ENCODE results near the gene ZNRF2.

ZNRF2 gene

GRCh38 chr7:30351724-30352123 lies 67.3 kb downstream of the ZNRF2 start:
- H3K4me3 ChIP-seq (ENCODE audit: low read depth, low read length), result no peak overlapping the region
- no peak overlapping the region for H3K27ac ChIP-seq
- no peak for TF ChIP-seq CTCF (IDR thresholded peaks at IDR 0.05; ENCODE audit: low read depth, low read length)
- DNase-seq, result no peak
- H3K9me3 ChIP-seq (ENCODE audit: severe bottlenecking), result no peaks in the 10 kb centered on the region
- H3K36me3 ChIP-seq, result peaks cover 5% of the 10 kb centered on the region; the same call in 1 of the 2 replicates
- no peaks in the 10 kb centered on the region for H3K27me3 ChIP-seq (ENCODE audit: insufficient read depth, low read depth, severe bottlenecking)

DNA sequence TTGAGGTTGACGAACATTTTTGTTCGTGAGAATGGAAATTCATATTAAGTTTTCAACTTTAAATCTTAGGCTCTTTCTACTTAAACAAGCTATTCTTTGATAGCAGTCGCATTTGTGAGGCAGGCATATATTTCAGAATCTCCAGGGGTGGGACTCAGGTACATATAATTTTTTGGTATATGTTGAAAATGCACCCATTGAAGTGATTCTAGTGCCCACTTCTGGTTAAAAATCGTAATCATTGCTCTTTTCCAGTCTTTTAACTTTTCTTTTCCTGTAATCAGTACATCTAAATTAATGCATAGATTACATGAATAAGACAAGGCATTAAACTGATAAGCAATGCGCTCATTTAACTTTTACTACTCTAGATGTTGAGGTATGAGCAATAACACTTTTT lies 67.8 kb downstream of the ZNRF2 start:
- Histone ChIP-seq H3K36me3 (peaks cover 5% of the 10 kb centered on the region; the same call in 1 of the 2 replicates), H3K9me3 (ENCODE audit: severe bottlenecking) (no peaks in the 10 kb centered on the region), H3K27me3 (ENCODE audit: insufficient read depth, low read depth, severe bottlenecking) (no peaks in the 10 kb centered on the region), H3K4me3 (ENCODE audit: low read depth, low read length) (no peak overlapping the region), H3K27ac (no peak overlapping the region)
- DNase-seq, result no peak
- TF ChIP-seq CTCF (IDR thresholded peaks at IDR 0.05; ENCODE audit: low read depth, low read length), result no peak

DNA sequence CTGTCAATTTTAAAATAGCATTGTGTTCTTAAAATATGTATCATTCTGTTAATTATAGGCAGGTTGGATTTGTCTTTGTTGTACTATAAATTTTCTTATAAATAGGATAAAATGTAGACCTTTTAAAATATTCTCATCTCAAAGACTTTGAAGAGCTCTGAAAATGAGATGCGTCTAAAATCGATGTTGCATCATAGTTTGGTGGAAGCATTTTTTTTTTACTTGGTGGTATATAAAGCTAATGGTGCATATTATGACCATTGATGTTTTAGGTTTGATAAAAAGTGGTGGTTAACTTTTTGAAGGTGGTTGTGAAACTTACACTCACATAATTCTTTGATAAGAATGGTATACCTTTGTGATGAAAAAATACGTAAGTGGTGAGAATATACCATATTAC lies 69.1 kb downstream of the ZNRF2 start:
- H3K9me3 ChIP-seq (ENCODE audit: severe bottlenecking), result no peaks in the 10 kb centered on the region
- H3K27ac ChIP-seq, result no peak overlapping the region
- peaks cover 8% of the 10 kb centered on the region; the same call in 1 of the 2 replicates for H3K36me3 ChIP-seq
- H3K27me3 ChIP-seq (ENCODE audit: insufficient read depth, low read depth, severe bottlenecking), result no peaks in the 10 kb centered on the region
- no peak overlapping the region for H3K4me3 ChIP-seq (ENCODE audit: low read depth, low read length)
- DNase-seq, result no peak
- TF ChIP-seq CTCF (IDR thresholded peaks at IDR 0.05; ENCODE audit: low read depth, low read length), result no peak

DNA sequence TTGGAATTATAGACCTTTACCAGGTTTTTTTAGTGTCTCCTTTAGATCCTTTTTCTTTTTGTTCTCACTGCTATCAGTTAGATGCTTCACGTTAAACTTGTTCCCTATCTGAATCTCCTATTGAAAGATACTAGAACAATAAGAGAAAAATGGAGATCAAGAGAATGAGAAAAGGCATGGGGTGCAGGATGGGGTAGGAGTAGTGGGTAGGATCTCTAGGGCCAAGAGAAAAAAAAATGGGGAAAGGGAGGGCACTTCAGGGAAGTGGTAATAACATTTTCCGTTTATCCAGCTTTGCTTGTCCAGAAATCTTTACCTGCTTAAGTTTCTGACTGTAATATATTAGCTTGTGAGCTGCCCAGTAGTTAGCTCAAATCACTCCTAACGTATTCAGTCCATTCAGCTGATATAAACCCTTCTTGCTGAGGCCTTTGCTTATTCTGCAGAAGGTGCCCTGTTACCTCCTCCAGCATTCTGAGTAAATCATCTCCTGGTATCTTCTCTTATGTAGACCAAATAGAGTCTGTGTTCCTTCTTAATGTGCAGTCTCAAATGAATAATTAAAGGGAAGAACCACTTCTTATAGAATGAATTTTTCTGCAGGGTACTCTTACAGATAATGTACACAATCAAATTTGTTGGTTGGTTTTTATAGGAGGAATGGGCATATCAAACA lies 69.7 kb downstream of the ZNRF2 start:
- Histone ChIP-seq H3K36me3 (peaks cover 9% of the 10 kb centered on the region; the same call in 1 of the 2 replicates), H3K9me3 (ENCODE audit: severe bottlenecking) (no peaks in the 10 kb centered on the region), H3K27ac (no peak overlapping the region), H3K27me3 (ENCODE audit: insufficient read depth, low read depth, severe bottlenecking) (no peaks in the 10 kb centered on the region), H3K4me3 (ENCODE audit: low read depth, low read length) (no peak overlapping the region)
- DNase-seq, result no peak
- TF ChIP-seq CTCF (IDR thresholded peaks at IDR 0.05; ENCODE audit: low read depth, low read length), result no peak

- no peaks in the 10 kb centered on the region for H3K9me3 ChIP-seq (ENCODE audit: severe bottlenecking)
- no peak overlapping the region for H3K27ac ChIP-seq
- DNase-seq, result no peak
- TF ChIP-seq CTCF (IDR thresholded peaks at IDR 0.05; ENCODE audit: low read depth, low read length), result no peak
- no peaks in the 10 kb centered on the region for H3K27me3 ChIP-seq (ENCODE audit: insufficient read depth, low read depth, severe bottlenecking)
- no peak overlapping the region for H3K4me3 ChIP-seq (ENCODE audit: low read depth, low read length)
- peaks cover 9% of the 10 kb centered on the region; the same call in 1 of the 2 replicates for H3K36me3 ChIP-seq
Observed at GRCh38 chr7:30354791-30355190, 70.4 kb downstream of the ZNRF2 start.

DNA sequence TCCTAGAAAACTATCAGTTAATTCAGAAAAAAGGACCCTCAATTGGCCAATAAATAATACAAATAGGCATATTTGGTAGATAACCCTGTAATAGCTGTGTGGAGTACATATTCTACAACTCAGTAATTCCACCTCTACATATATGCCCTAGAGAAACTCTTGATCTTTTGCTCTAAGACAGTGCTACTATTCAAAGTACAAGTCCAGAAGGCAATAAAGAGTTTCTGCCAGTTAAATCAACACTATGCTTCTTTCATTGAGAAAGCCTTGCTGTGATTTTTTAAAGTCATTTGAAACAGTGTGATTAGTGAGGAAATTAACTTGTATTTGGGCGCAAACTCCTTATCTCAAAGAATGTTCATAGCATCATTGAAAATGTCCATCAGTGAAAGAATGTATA lies 75.6 kb downstream of the ZNRF2 start:
- no peak for DNase-seq
- Histone ChIP-seq H3K36me3 (peaks cover 13% of the 10 kb centered on the region; the same call in 1 of the 2 replicates), H3K27ac (no peak overlapping the region)

More for the DNA sequence above, 75.6 kb downstream of the ZNRF2 start:
- Histone ChIP-seq H3K27me3 (ENCODE audit: insufficient read depth, low read depth, severe bottlenecking) (no peaks in the 10 kb centered on the region), H3K4me3 (ENCODE audit: low read depth, low read length) (no peak overlapping the region), H3K9me3 (ENCODE audit: severe bottlenecking) (no peaks in the 10 kb centered on the region)
- no peak for TF ChIP-seq CTCF (IDR thresholded peaks at IDR 0.05; ENCODE audit: low read depth, low read length)

All from WERI-Rb-1 (cell line).